ENCODE measurements around the gene SMARCA4. TPM values are rescaled to one million over a fixed set of nuclear protein-coding genes. Genes with fewer than 3 reads are reported as not detected.
"Not testable (repeated sequence)": the region's sequence is repeated elsewhere in the genome, so short reads cannot be mapped to it uniquely, and the experiment has no call there.

The SMARCA4 gene
- total and polyA plus RNA-seq, 4 donors, result 15.9 to 35.4 (median 22.5) TPM

DNA sequence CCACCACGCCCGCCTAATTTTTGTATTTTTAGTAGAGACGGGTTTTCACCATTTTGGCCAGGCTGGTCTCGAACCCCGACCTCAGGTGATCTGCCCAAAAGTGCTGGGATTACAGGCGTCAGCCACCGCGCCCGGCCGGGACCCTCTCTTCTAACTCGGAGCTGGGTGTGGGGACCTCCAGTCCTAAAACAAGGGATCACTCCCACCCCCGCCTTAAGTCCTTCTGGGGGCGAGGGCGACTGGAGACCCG, 129.1 kb downstream of the SMARCA4 start:
- DNase-seq (ENCODE audit: low spot score), result not testable (repeated sequence)
- H3K4me1 ChIP-seq (ENCODE audit: control insufficient read depth in 4 of 4, insufficient read depth in 4 of 4, low read length in 3 of 4), result peaks cover 12 to 45% (median 26%) of the 10 kb centered on the region in 4 donors
- WGBS, result under 1% methylated on average over 15 of the region's 15 CpGs

DNA sequence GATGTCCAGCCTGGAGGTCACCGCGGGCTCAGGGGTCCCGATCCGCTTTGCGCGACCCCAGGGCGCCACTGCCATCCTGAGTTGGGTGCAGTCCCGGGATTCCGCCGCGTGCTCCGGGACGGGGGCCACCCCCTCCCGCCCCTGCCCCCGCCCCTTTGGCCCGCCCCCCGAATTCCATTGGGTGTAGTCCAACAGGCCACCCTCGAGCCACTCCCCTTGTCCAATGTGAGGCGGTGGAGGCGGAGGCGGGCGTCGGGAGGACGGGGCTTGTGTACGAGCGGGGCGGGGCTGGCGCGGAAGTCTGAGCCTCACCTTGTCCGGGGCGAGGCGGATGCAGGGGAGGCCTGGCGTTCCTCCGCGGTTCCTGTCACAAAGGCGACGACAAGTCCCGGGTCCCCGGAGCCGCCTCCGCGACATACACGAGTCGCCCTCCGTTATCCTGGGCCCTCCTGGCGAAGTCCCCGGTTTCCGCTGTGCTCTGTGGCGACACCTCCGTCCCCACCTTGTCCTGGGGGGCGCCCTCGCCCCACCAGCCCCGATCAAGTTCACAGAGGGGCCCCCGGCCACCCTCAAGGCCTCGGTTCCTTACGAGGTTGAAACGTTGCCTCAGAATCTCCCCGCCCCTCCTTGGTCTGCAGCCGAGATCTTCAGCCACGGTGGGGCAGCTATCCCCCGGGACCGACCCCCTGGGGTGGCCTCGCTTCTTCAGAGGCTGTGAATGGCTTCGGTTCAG, 129.6 kb downstream of the SMARCA4 start:
- TF ChIP-seq TAF1 (conservative IDR thresholded peaks at IDR 0.05) (peak; percentile 46), HNF4A (conservative IDR thresholded peaks at IDR 0.05) (no peak), FOXA2 (IDR thresholded peaks at IDR 0.05) (no peak), NR2F2 (IDR thresholded peaks at IDR 0.05) (peak; percentile 63), YY1 (IDR thresholded peaks at IDR 0.05) (peak; percentile 51), EGR1 (IDR thresholded peaks at IDR 0.05; ENCODE audit: low read depth in 2 of 2) (peak in 1 of 2 donors; percentile 63), RAD21 (IDR thresholded peaks at IDR 0.05) (no peak), RXRA (IDR thresholded peaks at IDR 0.05) (peak in 1 of 2 donors; percentile 4), SP1 (IDR thresholded peaks at IDR 0.05) (peak; percentile 65), JUND (IDR thresholded peaks at IDR 0.05) (no peak), HNF4G (IDR thresholded peaks at IDR 0.05) (no peak)
- TF ChIP-seq, protein P1, sequence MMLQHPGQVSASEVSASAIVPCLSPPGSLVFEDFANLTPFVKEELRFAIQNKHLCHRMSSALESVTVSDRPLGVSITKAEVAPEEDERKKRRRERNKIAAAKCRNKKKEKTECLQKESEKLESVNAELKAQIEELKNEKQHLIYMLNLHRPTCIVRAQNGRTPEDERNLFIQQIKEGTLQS (IDR thresholded peaks at IDR 0.05), result no peak
- TF ChIP-seq, protein P2, sequence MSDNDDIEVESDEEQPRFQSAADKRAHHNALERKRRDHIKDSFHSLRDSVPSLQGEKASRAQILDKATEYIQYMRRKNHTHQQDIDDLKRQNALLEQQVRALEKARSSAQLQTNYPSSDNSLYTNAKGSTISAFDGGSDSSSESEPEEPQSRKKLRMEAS (IDR thresholded peaks at IDR 0.05), result no peak
- TF ChIP-seq, protein P3, sequence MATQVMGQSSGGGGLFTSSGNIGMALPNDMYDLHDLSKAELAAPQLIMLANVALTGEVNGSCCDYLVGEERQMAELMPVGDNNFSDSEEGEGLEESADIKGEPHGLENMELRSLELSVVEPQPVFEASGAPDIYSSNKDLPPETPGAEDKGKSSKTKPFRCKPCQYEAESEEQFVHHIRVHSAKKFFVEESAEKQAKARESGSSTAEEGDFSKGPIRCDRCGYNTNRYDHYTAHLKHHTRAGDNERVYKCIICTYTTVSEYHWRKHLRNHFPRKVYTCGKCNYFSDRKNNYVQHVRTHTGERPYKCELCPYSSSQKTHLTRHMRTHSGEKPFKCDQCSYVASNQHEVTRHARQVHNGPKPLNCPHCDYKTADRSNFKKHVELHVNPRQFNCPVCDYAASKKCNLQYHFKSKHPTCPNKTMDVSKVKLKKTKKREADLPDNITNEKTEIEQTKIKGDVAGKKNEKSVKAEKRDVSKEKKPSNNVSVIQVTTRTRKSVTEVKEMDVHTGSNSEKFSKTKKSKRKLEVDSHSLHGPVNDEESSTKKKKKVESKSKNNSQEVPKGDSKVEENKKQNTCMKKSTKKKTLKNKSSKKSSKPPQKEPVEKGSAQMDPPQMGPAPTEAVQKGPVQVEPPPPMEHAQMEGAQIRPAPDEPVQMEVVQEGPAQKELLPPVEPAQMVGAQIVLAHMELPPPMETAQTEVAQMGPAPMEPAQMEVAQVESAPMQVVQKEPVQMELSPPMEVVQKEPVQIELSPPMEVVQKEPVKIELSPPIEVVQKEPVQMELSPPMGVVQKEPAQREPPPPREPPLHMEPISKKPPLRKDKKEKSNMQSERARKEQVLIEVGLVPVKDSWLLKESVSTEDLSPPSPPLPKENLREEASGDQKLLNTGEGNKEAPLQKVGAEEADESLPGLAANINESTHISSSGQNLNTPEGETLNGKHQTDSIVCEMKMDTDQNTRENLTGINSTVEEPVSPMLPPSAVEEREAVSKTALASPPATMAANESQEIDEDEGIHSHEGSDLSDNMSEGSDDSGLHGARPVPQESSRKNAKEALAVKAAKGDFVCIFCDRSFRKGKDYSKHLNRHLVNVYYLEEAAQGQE (IDR thresholded peaks at IDR 0.05), result peak; percentile 71
- H3K36me3 ChIP-seq (ENCODE audit: control insufficient read depth in 4 of 4, insufficient read depth in 3 of 4, low read depth in 1 of 4, low read length in 3 of 4), result peaks cover 0 to 4% (median 2%) of the 10 kb centered on the region in 4 donors
- DNase-seq (ENCODE audit: low spot score), result peak; percentile 96
- peak overlapping the region; percentile 96 to 98 for H3K9ac ChIP-seq (ENCODE audit: low read depth in 1 of 2, low read length in 2 of 2)
- H3K4me3 ChIP-seq (ENCODE audit: low read depth in 1 of 3, low read length in 3 of 3), result peak overlapping the region; percentile 78 to 97 (median 80)
- H3K27me3 ChIP-seq (ENCODE audit: control insufficient read depth in 4 of 4, insufficient read depth in 4 of 4, low read length in 3 of 4), result no peaks in the 10 kb centered on the region
- WGBS, result under 1% methylated on average over 64 of the region's 64 CpGs
- H3K27ac ChIP-seq (ENCODE audit: low read depth in 1 of 2, low read length in 2 of 2), result peak overlapping the region; percentile 95
- H3K9me3 ChIP-seq (ENCODE audit: control insufficient read depth in 4 of 4, low read length in 3 of 4), result no peaks in the 10 kb centered on the region
- H3K4me1 ChIP-seq (ENCODE audit: control insufficient read depth in 4 of 4, insufficient read depth in 4 of 4, low read length in 3 of 4), result peaks cover 11 to 44% (median 26%) of the 10 kb centered on the region in 4 donors

More for the DNA sequence above, 129.1 kb downstream of the SMARCA4 start:
- H3K9me3 ChIP-seq (ENCODE audit: control insufficient read depth in 4 of 4, low read length in 3 of 4); H3K36me3 ChIP-seq (ENCODE audit: control insufficient read depth in 4 of 4, insufficient read depth in 3 of 4, low read depth in 1 of 4, low read length in 3 of 4); H3K27me3 ChIP-seq (ENCODE audit: control insufficient read depth in 4 of 4, insufficient read depth in 4 of 4, low read length in 3 of 4): not testable (repeated sequence)
- TF ChIP-seq RXRA (IDR thresholded peaks at IDR 0.05), result peak in 1 of 2 donors; percentile 42
- Histone ChIP-seq H3K4me3 (ENCODE audit: low read depth in 1 of 3, low read length in 3 of 3) (peak overlapping the region; percentile 67 to 78 (median 68)), H3K9ac (ENCODE audit: low read depth in 1 of 2, low read length in 2 of 2) (peak overlapping the region; percentile 83 to 95), H3K27ac (ENCODE audit: low read depth in 1 of 2, low read length in 2 of 2) (peak overlapping the region; percentile 95)

All from liver (tissue), 9 donors.